ENCODE measurements around the gene NPAS4. TPM values are rescaled to one million over a fixed set of nuclear protein-coding genes. Genes with fewer than 3 reads are reported as not detected.

NPAS4 gene
- total RNA-seq, 1 donor from 2014 or later: under 0.01 TPM

DNA sequence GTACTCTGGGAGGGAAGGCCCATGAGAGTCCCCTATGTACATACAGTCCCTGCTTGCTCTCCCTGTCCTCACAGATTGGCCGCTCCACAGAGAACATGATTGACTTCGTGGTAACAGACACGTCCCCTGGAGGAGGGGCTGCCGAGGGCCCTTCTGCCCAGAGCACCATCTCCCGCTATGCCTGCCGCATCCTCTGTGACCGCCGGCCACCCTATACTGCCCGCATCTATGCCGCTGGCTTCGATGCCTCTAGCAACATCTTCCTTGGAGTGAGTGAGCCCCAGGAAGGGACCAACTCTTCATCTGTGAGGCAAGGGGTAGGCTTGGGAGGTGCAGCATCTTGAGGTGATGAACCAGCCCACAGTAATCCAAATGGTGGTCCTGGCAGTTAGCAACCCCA is 52.3 kb downstream of the NPAS4 start:
- Histone ChIP-seq H3K4me1 (ENCODE audit: control insufficient read depth in 3 of 3, insufficient read depth in 3 of 3, low read length in 3 of 3) (peaks cover 4 to 16% (median 7%) of the 10 kb centered on the region in 3 donors), H3K36me3 (ENCODE audit: control insufficient read depth in 3 of 3, insufficient read depth in 3 of 3, low read length in 3 of 3) (peaks cover 37 to 41% (median 38%) of the 10 kb centered on the region in 3 donors)

DNA sequence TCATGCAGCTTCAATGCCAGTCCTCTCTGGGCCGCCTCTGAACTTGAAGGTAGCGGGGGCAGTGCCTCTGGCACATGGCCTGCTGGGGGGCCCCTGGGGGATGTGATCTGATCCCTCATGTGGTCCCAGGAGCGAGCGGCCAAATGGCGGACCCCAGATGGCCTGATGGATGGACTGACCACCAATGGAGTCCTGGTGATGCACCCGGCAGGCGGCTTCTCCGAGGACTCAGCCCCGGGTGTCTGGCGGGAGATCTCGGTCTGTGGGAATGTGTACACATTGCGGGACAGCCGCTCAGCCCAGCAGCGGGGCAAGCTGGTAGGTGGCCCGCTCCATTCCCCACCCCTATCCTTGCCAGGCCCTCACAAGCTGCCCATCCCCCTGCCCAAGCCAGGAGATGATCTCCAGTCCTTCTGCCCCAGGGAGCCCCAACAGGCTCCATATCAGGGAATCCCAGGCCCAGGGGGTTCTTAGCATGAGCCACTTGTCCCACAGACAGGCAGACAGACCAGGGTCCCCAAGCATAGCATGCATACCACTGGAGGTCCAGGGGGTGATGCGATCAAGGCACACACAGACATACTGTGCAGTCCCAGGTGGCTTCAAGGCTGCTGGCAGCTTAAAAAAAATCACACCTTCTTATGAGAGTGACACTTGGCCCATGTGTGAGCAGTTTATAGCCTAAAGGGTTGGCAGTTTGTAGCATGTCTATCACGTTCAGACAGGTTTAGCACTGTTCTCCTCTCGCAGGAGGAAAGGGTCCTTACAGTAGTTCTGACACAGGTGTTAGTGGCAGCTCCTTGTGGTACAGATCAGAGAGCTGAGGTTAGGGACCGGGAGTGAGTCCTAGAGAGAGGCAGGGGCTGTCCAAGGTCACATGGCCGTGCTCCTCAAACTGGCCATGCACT is 53.0 kb downstream of the NPAS4 start:
- H3K27ac ChIP-seq (ENCODE audit: low read depth, low read length): no peak overlapping the region
- H3K9ac ChIP-seq (ENCODE audit: low read depth in 1 of 3, low read length in 3 of 3): no peak overlapping the region
- peaks cover 6 to 17% (median 7%) of the 10 kb centered on the region in 3 donors for H3K4me1 ChIP-seq (ENCODE audit: control insufficient read depth in 3 of 3, insufficient read depth in 3 of 3, low read length in 3 of 3)
- H3K9me3 ChIP-seq (ENCODE audit: control insufficient read depth in 3 of 3, low read length in 3 of 3): no peaks in the 10 kb centered on the region
- no peak overlapping the region for H3K4me3 ChIP-seq (ENCODE audit: low read length in 3 of 3)
- H3K36me3 ChIP-seq (ENCODE audit: control insufficient read depth in 3 of 3, insufficient read depth in 3 of 3, low read length in 3 of 3): peaks cover 37 to 41% (median 39%) of the 10 kb centered on the region in 3 donors
- no peaks in the 10 kb centered on the region for H3K27me3 ChIP-seq (ENCODE audit: control insufficient read depth in 3 of 3, insufficient read depth in 3 of 3, low read length in 3 of 3)

More for the DNA sequence above, 52.3 kb downstream of the NPAS4 start:
- Histone ChIP-seq H3K27me3 (ENCODE audit: control insufficient read depth in 3 of 3, insufficient read depth in 3 of 3, low read length in 3 of 3) (no peaks in the 10 kb centered on the region), H3K9ac (ENCODE audit: low read depth in 1 of 3, low read length in 3 of 3) (no peak overlapping the region), H3K4me3 (ENCODE audit: low read length in 3 of 3) (no peak overlapping the region), H3K27ac (ENCODE audit: low read depth, low read length) (no peak overlapping the region), H3K9me3 (ENCODE audit: control insufficient read depth in 3 of 3, low read length in 3 of 3) (no peaks in the 10 kb centered on the region)

DNA sequence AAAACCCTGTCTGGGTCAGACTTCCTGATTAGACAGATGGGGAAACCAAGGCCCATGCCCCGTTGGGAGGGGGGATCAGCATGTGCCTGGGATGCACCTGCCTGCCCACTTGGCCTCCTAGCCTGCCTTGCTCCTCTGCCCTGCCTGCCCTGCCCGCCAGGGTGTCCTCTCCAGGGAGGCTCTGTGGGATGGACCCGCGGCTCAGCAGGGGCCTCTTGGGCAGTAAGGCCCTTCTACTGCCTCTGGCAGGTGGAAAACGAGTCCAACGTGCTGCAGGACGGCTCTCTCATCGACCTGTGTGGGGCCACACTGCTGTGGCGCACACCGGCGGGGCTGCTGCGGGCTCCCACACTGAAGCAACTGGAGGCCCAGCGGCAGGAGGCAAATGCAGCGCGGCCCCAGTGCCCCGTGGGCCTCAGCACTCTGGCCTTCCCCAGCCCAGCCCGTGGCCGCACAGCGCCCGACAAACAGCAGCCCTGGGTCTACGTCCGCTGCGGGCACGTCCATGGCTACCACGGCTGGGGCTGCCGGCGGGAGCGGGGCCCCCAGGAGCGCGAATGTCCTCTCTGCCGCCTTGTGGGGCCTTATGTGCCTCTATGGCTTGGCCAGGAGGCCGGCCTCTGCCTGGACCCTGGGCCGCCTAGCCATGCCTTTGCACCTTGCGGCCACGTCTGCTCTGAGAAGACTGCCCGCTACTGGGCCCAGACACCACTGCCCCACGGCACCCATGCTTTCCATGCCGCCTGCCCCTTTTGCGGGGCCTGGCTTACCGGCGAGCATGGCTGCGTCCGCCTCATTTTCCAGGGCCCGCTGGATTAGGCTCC is 54.7 kb downstream of the NPAS4 start:
- H3K9me3 ChIP-seq (ENCODE audit: control insufficient read depth in 3 of 3, low read length in 3 of 3): no peaks in the 10 kb centered on the region
- no peak overlapping the region for H3K27ac ChIP-seq (ENCODE audit: low read depth, low read length)
- peaks cover 34 to 38% (median 35%) of the 10 kb centered on the region in 3 donors for H3K36me3 ChIP-seq (ENCODE audit: control insufficient read depth in 3 of 3, insufficient read depth in 3 of 3, low read length in 3 of 3)
- H3K27me3 ChIP-seq (ENCODE audit: control insufficient read depth in 3 of 3, insufficient read depth in 3 of 3, low read length in 3 of 3): no peaks in the 10 kb centered on the region
- no peak overlapping the region for H3K4me3 ChIP-seq (ENCODE audit: low read length in 3 of 3)
- peaks cover 16 to 31% (median 18%) of the 10 kb centered on the region in 3 donors for H3K4me1 ChIP-seq (ENCODE audit: control insufficient read depth in 3 of 3, insufficient read depth in 3 of 3, low read length in 3 of 3)
- no peak overlapping the region for H3K9ac ChIP-seq (ENCODE audit: low read depth in 1 of 3, low read length in 3 of 3)

Small RNA genes lying within 50 kb of the gene (small RNA-seq; reads per million reads assigned to genes)
- gene RF00017: not detected
- not detected for gene RF00416
- gene RNU1-84P: 0.12 reads per million

Other genes with a start within 250 kb of the NPAS4 start
- gene KLC2, start 163.3 kb upstream of the NPAS4 start, total RNA-seq: 9.9 TPM
- gene RAB1B, start 152.4 kb upstream of the NPAS4 start, total RNA-seq: 33.9 TPM
- not detected for gene CNIH2, start 142.9 kb upstream of the NPAS4 start, total RNA-seq
- gene YIF1A, start 131.9 kb upstream of the NPAS4 start, total RNA-seq: 57.4 TPM
- gene TMEM151A, start 129.1 kb upstream of the NPAS4 start, total RNA-seq: not detected
- 19.3 TPM for gene CD248, start 104.0 kb upstream of the NPAS4 start, total RNA-seq
- gene RIN1, start 84.6 kb upstream of the NPAS4 start, total RNA-seq: 5.7 TPM
- gene BRMS1, start 75.9 kb upstream of the NPAS4 start, total RNA-seq: 28.2 TPM
- gene B4GAT1, start 73.4 kb upstream of the NPAS4 start, total RNA-seq: 24.5 TPM
- gene SLC29A2, start 49.3 kb upstream of the NPAS4 start, total RNA-seq: 4.2 TPM
- gene MRPL11, start 17.8 kb downstream of the NPAS4 start, total RNA-seq: 27.1 TPM
- gene PELI3, start 45.9 kb downstream of the NPAS4 start, total RNA-seq: 9.4 TPM
- gene DPP3, start 59.4 kb downstream of the NPAS4 start, total RNA-seq: 26.1 TPM
- gene BBS1, start 89.6 kb downstream of the NPAS4 start, total RNA-seq: 14.6 TPM
- gene ZDHHC24, start 125.0 kb downstream of the NPAS4 start, total RNA-seq: 3.7 TPM
- 156 TPM for gene ACTN3, start 125.9 kb downstream of the NPAS4 start, total RNA-seq
- 27.1 TPM for gene CTSF, start 147.6 kb downstream of the NPAS4 start, total RNA-seq
- gene CCDC87, start 172.0 kb downstream of the NPAS4 start, total RNA-seq: not detected
- gene CCS, start 172.2 kb downstream of the NPAS4 start, total RNA-seq: 27.7 TPM
- 23.5 TPM for gene RBM14, start 195.6 kb downstream of the NPAS4 start, total RNA-seq
- 98.6 TPM for gene RBM4, start 217.7 kb downstream of the NPAS4 start, total RNA-seq

Data from skeletal muscle tissue (tissue), 5 donors.